OCI-LY3 (cell line): Measurements from ENCODE around the gene CEP78.

Experiments
- CTCF ChIP-seq: fragments of 200-600, 300-600 bp; sonication (generic); IDR thresholded peaks from 2 replicates; pipeline ENCODE4 v1.5.1; 2014; ENCODE audit warnings: antibody characterized with exemption, low read length, low read depth
- EZH2phosphoT487 ChIP-seq: fragments of 200-600 bp; shearing (Covaris generic); IDR thresholded peaks from 2 replicates; pipeline ENCODE4 v1.6.1; 2018; ENCODE audit warnings: antibody characterized with exemption, mixed run types, low read depth

GRCh38 chr9:78291240-78291925, 55.5 kb downstream of the CEP78 start:
- TF ChIP-seq CTCF (no peak), EZH2phosphoT487 (no peak)
